KMS-11 (cell line): ENCODE results near the gene MT1G.

Source experiments
- H2AFZ ChIP-seq: fragments of 200-600 bp; sonication (generic); 2 replicates; pipeline ENCODE4 v1.6.1; 2016; ENCODE audit warnings: antibody characterized with exemption, mixed run types, low read depth
- H3K27ac ChIP-seq: fragments of 200-600 bp; sonication (generic); 2 replicates; pipeline ENCODE4 v1.6.1; 2016; ENCODE audit warnings: mild to moderate bottlenecking, mixed run types
- H3K27me3 ChIP-seq: fragments of 200-600 bp; sonication (generic); 2 replicates; pipeline ENCODE4 v1.6.1; 2017; ENCODE audit warnings: mild to moderate bottlenecking, low read depth, mixed run types, moderate library complexity; ENCODE audit not compliant: insufficient read depth
- H3K36me3 ChIP-seq: fragments of 200-600 bp; sonication (generic); 2 replicates; pipeline ENCODE4 v1.6.1; 2017; ENCODE audit warnings: mild to moderate bottlenecking, mixed run types; ENCODE audit not compliant: insufficient read depth
- H3K4me1 ChIP-seq: fragments of 200-600 bp; sonication (generic); 2 replicates; pipeline ENCODE4 v1.6.1; 2016; ENCODE audit warnings: mild to moderate bottlenecking, low read depth, mixed run types; ENCODE audit not compliant: poor library complexity, severe bottlenecking
- H3K4me2 ChIP-seq: fragments of 200-600 bp; sonication (generic); 2 replicates; pipeline ENCODE4 v1.7.0; 2016; ENCODE audit warnings: mild to moderate bottlenecking, mixed run types
- H3K4me3 ChIP-seq: fragments of 200-600 bp; sonication (generic); IDR thresholded peaks from 2 replicates; pipeline ENCODE4 v1.6.1; 2017; ENCODE audit warnings: low read depth, low read length, mixed read lengths; ENCODE audit not compliant: insufficient read depth
- H3K79me2 ChIP-seq: fragments of 200-600 bp; sonication (generic); 2 replicates; pipeline ENCODE4 v1.6.1; 2016; ENCODE audit warnings: low read depth, mixed run types; ENCODE audit not compliant: insufficient read depth
- H3K9ac ChIP-seq: fragments of 200-600 bp; sonication (generic); 2 replicates; pipeline ENCODE4 v1.6.1; 2016; ENCODE audit warnings: mild to moderate bottlenecking, mixed run types
- H4K20me1 ChIP-seq: fragments of 200-600 bp; sonication (generic); 2 replicates; pipeline ENCODE4 v1.6.1; 2016; ENCODE audit warnings: mild to moderate bottlenecking, mixed run types; ENCODE audit not compliant: insufficient read depth
- TF ChIP-seq, protein P1 (sequence below): fragments of 200-600 bp; sonication (generic); conservative IDR thresholded peaks from 2 replicates; pipeline ENCODE4 v1.6.1; 2017; ENCODE audit warnings: low read depth, mild to moderate bottlenecking, antibody characterized with exemption, low read length, moderate library complexity, mixed read lengths

Gene MT1G

DNA sequence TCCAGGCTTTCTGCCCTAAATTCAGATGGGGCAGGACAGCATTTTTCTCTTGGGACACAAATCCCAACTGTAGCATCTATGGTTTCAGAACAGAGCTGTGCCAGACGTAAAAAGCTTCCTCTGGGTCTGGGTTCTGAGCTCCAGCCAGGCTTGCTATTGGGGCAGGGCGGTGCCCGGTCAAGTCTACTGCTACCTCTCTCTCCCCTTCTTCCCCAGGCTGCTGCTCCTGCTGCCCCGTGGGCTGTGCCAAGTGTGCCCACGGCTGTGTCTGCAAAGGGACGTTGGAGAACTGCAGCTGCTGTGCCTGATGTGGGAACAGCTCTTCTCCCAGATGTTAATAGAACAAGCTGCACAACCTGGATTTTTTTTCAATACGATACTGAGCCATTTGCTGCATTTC, 34.3 kb downstream of the MT1G start:
- Histone ChIP-seq H3K4me2 (no peak overlapping the region), H3K4me1 (no peaks in the 10 kb centered on the region), H3K27me3 (peaks cover 6% of the 10 kb centered on the region; the same call in 1 of the 2 replicates), H3K36me3 (no peaks in the 10 kb centered on the region), H3K9ac (no peak overlapping the region), H3K79me2 (no peaks in the 10 kb centered on the region), H3K27ac (no peak overlapping the region), H4K20me1 (no peaks in the 10 kb centered on the region), H3K4me3 (no peak overlapping the region), H2AFZ (no peak overlapping the region)
- TF ChIP-seq, protein P1, sequence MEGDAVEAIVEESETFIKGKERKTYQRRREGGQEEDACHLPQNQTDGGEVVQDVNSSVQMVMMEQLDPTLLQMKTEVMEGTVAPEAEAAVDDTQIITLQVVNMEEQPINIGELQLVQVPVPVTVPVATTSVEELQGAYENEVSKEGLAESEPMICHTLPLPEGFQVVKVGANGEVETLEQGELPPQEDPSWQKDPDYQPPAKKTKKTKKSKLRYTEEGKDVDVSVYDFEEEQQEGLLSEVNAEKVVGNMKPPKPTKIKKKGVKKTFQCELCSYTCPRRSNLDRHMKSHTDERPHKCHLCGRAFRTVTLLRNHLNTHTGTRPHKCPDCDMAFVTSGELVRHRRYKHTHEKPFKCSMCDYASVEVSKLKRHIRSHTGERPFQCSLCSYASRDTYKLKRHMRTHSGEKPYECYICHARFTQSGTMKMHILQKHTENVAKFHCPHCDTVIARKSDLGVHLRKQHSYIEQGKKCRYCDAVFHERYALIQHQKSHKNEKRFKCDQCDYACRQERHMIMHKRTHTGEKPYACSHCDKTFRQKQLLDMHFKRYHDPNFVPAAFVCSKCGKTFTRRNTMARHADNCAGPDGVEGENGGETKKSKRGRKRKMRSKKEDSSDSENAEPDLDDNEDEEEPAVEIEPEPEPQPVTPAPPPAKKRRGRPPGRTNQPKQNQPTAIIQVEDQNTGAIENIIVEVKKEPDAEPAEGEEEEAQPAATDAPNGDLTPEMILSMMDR, result no peak

- Histone ChIP-seq H3K36me3 (no peaks in the 10 kb centered on the region), H3K4me1 (no peaks in the 10 kb centered on the region), H3K79me2 (no peaks in the 10 kb centered on the region), H3K4me2 (no peak overlapping the region), H3K4me3 (no peak overlapping the region), H2AFZ (no peak overlapping the region), H3K27me3 (peaks cover 6% of the 10 kb centered on the region; the same call in 1 of the 2 replicates), H4K20me1 (no peaks in the 10 kb centered on the region), H3K9ac (no peak overlapping the region), H3K27ac (no peak overlapping the region)
- TF ChIP-seq, protein P1, result no peak
Observed at GRCh38 chr16:56632848-56633365, 35.0 kb downstream of the MT1G start.

DNA sequence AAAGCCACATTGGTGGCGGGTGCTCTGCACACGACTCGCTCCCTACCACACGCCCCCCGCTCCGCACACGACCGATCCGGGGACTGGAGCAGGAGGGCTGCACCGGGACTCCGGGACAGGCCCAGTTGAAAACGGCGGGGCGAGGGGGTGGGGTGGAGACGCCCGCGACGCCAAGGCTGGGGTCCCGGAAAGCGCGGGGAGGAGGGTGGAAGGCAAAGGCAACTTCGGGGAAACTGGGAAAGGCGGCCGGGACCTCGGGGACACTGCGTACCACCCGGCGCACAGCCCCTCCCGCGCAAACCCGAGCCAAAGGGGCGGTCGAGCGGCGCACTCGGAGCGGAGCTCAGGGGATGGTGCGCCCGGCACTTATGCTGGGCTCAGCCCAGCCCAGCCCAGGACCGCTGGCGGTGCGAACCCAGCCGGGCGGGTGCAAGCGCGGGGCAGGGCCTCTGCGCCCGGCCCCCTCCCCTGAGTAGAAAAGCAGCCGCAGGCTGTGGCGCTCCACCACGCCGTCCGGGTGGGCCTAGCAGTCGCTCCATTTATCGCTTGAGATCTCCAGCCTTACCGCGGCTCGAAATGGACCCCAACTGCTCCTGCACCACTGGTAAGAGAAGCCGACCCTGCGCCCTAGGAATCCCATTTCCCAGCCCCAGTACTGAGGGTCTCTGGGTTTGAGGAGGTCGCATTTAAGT, 35.6 kb downstream of the MT1G start, which contains the start of gene MT1M:
Gene MT1M (plus strand): TSS at position 504 of the 692 bp plus-strand sequence. CDS start 73 bp downstream, at position 577.
- Histone ChIP-seq H3K4me1 (no peaks in the 10 kb centered on the region), H3K79me2 (no peaks in the 10 kb centered on the region), H4K20me1 (no peaks in the 10 kb centered on the region), H3K36me3 (no peaks in the 10 kb centered on the region), H3K4me2 (no peak within 1 kb of the TSS), H3K9ac (no peak within 1 kb of the TSS), H2AFZ (no peak within 1 kb of the TSS), H3K4me3 (no peak within 1 kb of the TSS), H3K27ac (no peak within 1 kb of the TSS), H3K27me3 (peaks cover 6% of the 10 kb centered on the region; the same call in 1 of the 2 replicates)
- TF ChIP-seq, protein P1, result no peak

- Histone ChIP-seq H2AFZ (no peak overlapping the region), H3K4me1 (no peaks in the 10 kb centered on the region), H3K36me3 (no peaks in the 10 kb centered on the region), H4K20me1 (no peaks in the 10 kb centered on the region), H3K79me2 (no peaks in the 10 kb centered on the region), H3K27me3 (peaks cover 6% of the 10 kb centered on the region; the same call in 1 of the 2 replicates), H3K27ac (no peak overlapping the region), H3K9ac (no peak overlapping the region), H3K4me2 (no peak overlapping the region), H3K4me3 (no peak overlapping the region)
- TF ChIP-seq, protein P1, result no peak
Observed at GRCh38 chr16:56631832-56632155, 36.1 kb downstream of the MT1G start.
